ENCODE data around the gene BOD1. TPM values are rescaled to one million over a fixed set of nuclear protein-coding genes. Genes with fewer than 3 reads are reported as not detected.

BOD1 gene
- total and polyA plus RNA-seq, 2 of the 8 experiments (the other 6 are each of a cell fraction or from before 2014, with no cell fraction given), result 107 to 149 TPM

GRCh38 chr5:173591056-173591514 is 25.4 kb downstream of the BOD1 start:
- no peak overlapping the region for H2BK5ac ChIP-seq (ENCODE audit: low read depth, low read length)
- no peak overlapping the region for H3K27ac ChIP-seq (ENCODE audit: low read depth, low read length)
- H2AK5ac ChIP-seq (ENCODE audit: low read depth, low read length), result no peak overlapping the region
- H3K9me3 ChIP-seq (ENCODE audit: insufficient read depth in 2 of 2, low read depth in 1 of 2, low read length in 1 of 2), result peaks cover 27 to 32% of the 10 kb centered on the region in 2 experiments
- no peaks in the 10 kb centered on the region for H3K79me1 ChIP-seq (ENCODE audit: low read depth, low read length)
- 95% methylated on average over 11 of the region's 11 CpGs; no CpG with 5 or more reads in 1 of the 2 experiments for WGBS, 2 experiments (ENCODE audit: extremely low coverage in 1 of 2, insufficient coverage in 1 of 2, insufficient read length in 1 of 2, insufficient replicate concordance in 2 of 2, low coverage in 1 of 2, low lambda C conversion rate in 2 of 2, missing lambda C conversion rate in 1 of 2)
- H3K4ac ChIP-seq (replicated peaks; ENCODE audit: insufficient read length, low read depth, low read length), result no peak overlapping the region
- H3K14ac ChIP-seq (ENCODE audit: insufficient read length), result no peak overlapping the region
- no peak overlapping the region for H3K18ac ChIP-seq (ENCODE audit: extremely low read depth, low read length)
- no peak overlapping the region for H3K4me3 ChIP-seq (ENCODE audit: extremely low read depth in 1 of 4, insufficient read depth in 2 of 4, low read depth in 3 of 4, low read length in 4 of 4)
- no peak overlapping the region for H2BK120ac ChIP-seq (replicated peaks; ENCODE audit: low read depth, low read length)
- no peaks in the 10 kb centered on the region for H3K23me2 ChIP-seq (ENCODE audit: low read depth, low read length)
- H4K8ac ChIP-seq (ENCODE audit: extremely low read depth, insufficient read depth, low read length), result no peak overlapping the region
- no peak overlapping the region for H3K4me2 ChIP-seq (ENCODE audit: insufficient read depth in 1 of 2, low read depth in 2 of 2, low read length in 2 of 2)
- H2BK12ac ChIP-seq (ENCODE audit: low read depth, low read length), result no peak overlapping the region
- H3K23ac ChIP-seq (ENCODE audit: insufficient read length), result no peak overlapping the region
- H2BK15ac ChIP-seq (ENCODE audit: low read length), result no peak overlapping the region
- no peak overlapping the region for H4K5ac ChIP-seq (ENCODE audit: insufficient read length, low read depth, low read length)
- FAIRE-seq (no peak), DNase-seq (ENCODE audit: low read depth in 1 of 2, low spot score in 2 of 2) (no peak)
- no peak overlapping the region for H2AFZ ChIP-seq (ENCODE audit: low read length)
- H2BK20ac ChIP-seq (ENCODE audit: low read length), result no peak overlapping the region
- no peak overlapping the region for H3K9ac ChIP-seq (replicated peaks in 1 of 4; ENCODE audit: extremely low read depth in 1 of 4, low read depth in 3 of 4, low read length in 3 of 4)
- no peak overlapping the region for H3K56ac ChIP-seq (replicated peaks; ENCODE audit: insufficient read length, low read depth, low read length)
- H4K91ac ChIP-seq (replicated peaks; ENCODE audit: insufficient read length, low read length), result no peak overlapping the region
- no peaks in the 10 kb centered on the region for H4K20me1 ChIP-seq (replicated peaks in 1 of 2; ENCODE audit: control insufficient read depth in 1 of 2, insufficient read depth in 2 of 2, low read length in 2 of 2)
- no peaks in the 10 kb centered on the region for H3K27me3 ChIP-seq (replicated peaks in 1 of 4; ENCODE audit: control insufficient read depth in 3 of 4, extremely low read depth in 1 of 4, insufficient read depth in 3 of 4, low read length in 3 of 4)
- POLR2A ChIA-PET (ENCODE audit: partially characterized antibody), result interaction anchor here (0.9 to 1.6 kb wide), 3 partner anchors 11 to 297 kb away, joined by 3 to 4 read pairs (median 3); no protein-coding TSS in a partner anchor
- no peak for TF ChIP-seq EZH2 (IDR thresholded peaks at IDR 0.05; ENCODE audit: low read depth, low read length, severe bottlenecking)
- TF ChIP-seq FOSL1 (IDR thresholded peaks at IDR 0.05; ENCODE audit: insufficient read depth, low read depth, low read length), result no peak
- no peak for TF ChIP-seq CHD2 (IDR thresholded peaks at IDR 0.05; ENCODE audit: low read length)
- TF ChIP-seq SIRT6 (IDR thresholded peaks at IDR 0.05; ENCODE audit: low read length), result no peak
- TF ChIP-seq TEAD4 (IDR thresholded peaks at IDR 0.05; ENCODE audit: low read depth, low read length), result no peak
- no peak for TF ChIP-seq MAX (IDR thresholded peaks at IDR 0.05)
- no peak for TF ChIP-seq JUND (IDR thresholded peaks at IDR 0.05; ENCODE audit: low read length)
- no peak for TF ChIP-seq SIX5 (IDR thresholded peaks at IDR 0.05; ENCODE audit: low read depth, low read length)
- no peak for TF ChIP-seq PHF8 (conservative IDR thresholded peaks at IDR 0.05; ENCODE audit: low read depth, low read length)
- TF ChIP-seq TCF12 (IDR thresholded peaks at IDR 0.05; ENCODE audit: low read depth, low read length), result no peak
- no peaks in the 10 kb centered on the region; a peak in 1 of 7 replicates for H3K4me1 ChIP-seq (replicated peaks in 1 of 4; ENCODE audit: control insufficient read depth in 3 of 4, insufficient read depth in 4 of 4, low read length in 3 of 4)
- CTCF ChIA-PET (ENCODE audit: partially characterized antibody), result interaction anchor here (0.8 to 2.8 kb wide), 19 partner anchors 9 to 726 kb away, joined by 3 to 25 read pairs (median 4); no protein-coding TSS in a partner anchor
- no peaks in the 10 kb centered on the region for H3K36me3 ChIP-seq (ENCODE audit: control insufficient read depth in 2 of 4, insufficient read depth in 4 of 4, low read length in 3 of 4)
- no peaks in the 10 kb centered on the region for H3K79me2 ChIP-seq (ENCODE audit: control insufficient read depth in 1 of 2, insufficient read depth in 2 of 2, low read length in 2 of 2)

Data from H1 (cell line).